ENCODE results near the gene TBC1D1.
A peak's percentile ranks its signal among the peaks of the same experiment; 100 is the strongest.

Gene TBC1D1

DNA sequence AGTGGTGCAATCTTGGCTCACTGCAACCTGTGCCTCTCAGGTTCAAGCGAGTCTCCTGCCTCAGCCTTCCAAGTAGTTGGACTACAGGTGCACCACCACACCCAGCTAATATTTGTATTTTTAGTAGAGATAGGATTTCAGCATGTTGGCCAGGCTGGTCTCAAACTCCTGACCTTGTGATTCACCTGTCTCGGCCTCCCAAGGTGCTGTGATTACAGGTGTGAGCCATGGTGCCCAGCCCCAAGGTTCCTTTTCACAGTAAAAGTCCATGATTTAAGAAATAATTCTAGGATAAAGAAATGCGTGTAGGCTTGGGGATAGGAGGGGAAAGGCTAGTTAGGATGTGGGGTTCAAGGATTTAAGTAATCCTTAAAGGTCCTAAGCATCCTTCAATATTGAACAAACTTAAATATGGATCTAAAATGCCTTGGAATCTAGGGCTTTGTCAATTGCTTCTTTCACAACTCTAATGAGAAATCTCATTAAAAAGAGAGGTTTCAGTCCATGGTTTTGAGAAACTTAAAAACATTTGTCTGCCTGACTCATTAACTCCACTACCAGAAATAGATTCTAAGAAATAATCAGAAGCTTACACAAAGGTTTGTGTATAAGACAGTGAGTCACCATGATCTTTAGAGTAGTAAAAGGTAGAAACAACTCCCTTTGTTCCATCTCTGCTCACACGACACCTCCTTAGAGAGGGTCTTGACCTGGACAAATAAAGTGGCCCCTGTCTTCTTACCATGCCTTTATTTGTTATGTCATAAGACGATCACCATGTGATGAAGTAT, 272.5 kb downstream of the TBC1D1 start:
- no peak overlapping the region for H3K4ac ChIP-seq (ENCODE audit: low read depth in 1 of 2, low read length in 2 of 2)
- 83% methylated on average over 2 of the region's 5 CpGs for WGBS

DNA sequence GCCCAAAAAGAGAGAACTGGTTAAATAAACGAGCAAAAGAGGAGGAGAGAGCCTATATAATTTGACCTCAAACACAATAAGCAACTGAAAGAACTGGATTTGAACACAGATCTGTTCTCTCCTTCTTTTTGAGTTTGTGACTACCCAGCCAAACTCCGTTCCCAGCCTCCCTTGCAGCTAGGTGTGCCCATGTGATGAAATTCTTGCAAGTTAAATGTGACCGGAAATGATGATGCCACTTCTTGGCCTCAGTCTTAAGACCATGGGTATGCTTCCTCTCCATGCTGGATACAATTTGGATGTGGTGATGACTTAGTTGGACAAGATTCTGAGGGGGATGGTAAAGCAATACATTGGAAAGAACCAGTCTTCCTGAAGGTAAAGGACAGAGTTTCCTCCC, 273.5 kb downstream of the TBC1D1 start:
- H3K18ac ChIP-seq (ENCODE audit: low read depth in 1 of 2, low read length in 2 of 2), result no peak overlapping the region
- H3K4ac ChIP-seq (ENCODE audit: low read depth in 1 of 2, low read length in 2 of 2), result no peak overlapping the region
- H3K4me2 ChIP-seq (ENCODE audit: low read length, poor library complexity, severe bottlenecking), result no peak overlapping the region
- WGBS, result 96% methylated on average over 3 of the region's 3 CpGs
- no peaks in the 10 kb centered on the region for H3K27me3 ChIP-seq (ENCODE audit: control insufficient read depth in 1 of 2, insufficient read depth in 1 of 2, low read length in 2 of 2)
- peak overlapping the region in 1 of 2 experiments; percentile 3 for H3K4me3 ChIP-seq (ENCODE audit: insufficient read depth in 1 of 2, low read depth in 1 of 2, low read length in 2 of 2)
- peaks cover 8% of the 10 kb centered on the region for H3K9me3 ChIP-seq (ENCODE audit: control insufficient read depth, low read length)
- H2BK5ac ChIP-seq (ENCODE audit: low read depth, low read length, poor library complexity, severe bottlenecking), result no peak overlapping the region
- H3K4me1 ChIP-seq (ENCODE audit: control insufficient read depth, insufficient read depth, low read depth, low read length), result peaks cover 9% of the 10 kb centered on the region
- no peaks in the 10 kb centered on the region for H3K79me1 ChIP-seq (replicated peaks; ENCODE audit: low read length, poor library complexity, severe bottlenecking)
- H2BK120ac ChIP-seq (ENCODE audit: low read depth, low read length), result no peak overlapping the region
- no peak overlapping the region for H3K27ac ChIP-seq (ENCODE audit: low read length, poor library complexity, severe bottlenecking)
- no peak overlapping the region for H2AFZ ChIP-seq (ENCODE audit: low read depth, low read length)
- H4K91ac ChIP-seq (ENCODE audit: low read length), result no peak overlapping the region
- H3K9ac ChIP-seq (ENCODE audit: low read length), result peak overlapping the region; percentile 79
- H4K8ac ChIP-seq (ENCODE audit: low read length), result no peak overlapping the region
- H2BK15ac ChIP-seq (ENCODE audit: low read depth, poor library complexity, severe bottlenecking), result no peak overlapping the region
- H3K36me3 ChIP-seq (ENCODE audit: control insufficient read depth in 1 of 2, insufficient read depth in 2 of 2, low read depth in 1 of 2, low read length in 2 of 2), result no peaks in the 10 kb centered on the region
- no peak for DNase-seq
- no peak overlapping the region for H2AK5ac ChIP-seq (ENCODE audit: low read length, severe bottlenecking)
- H3K14ac ChIP-seq (ENCODE audit: low read length in 2 of 2), result no peak overlapping the region
- H2BK12ac ChIP-seq (ENCODE audit: low read length in 2 of 2), result peak overlapping the region in 1 of 2 experiments; percentile 21
- H3K23ac ChIP-seq (ENCODE audit: low read length in 2 of 2), result no peak overlapping the region

More for the DNA sequence above, 272.5 kb downstream of the TBC1D1 start:
- H3K9me3 ChIP-seq (ENCODE audit: control insufficient read depth, low read length), result peaks cover 8% of the 10 kb centered on the region
- H3K14ac ChIP-seq (ENCODE audit: low read length in 2 of 2), result no peak overlapping the region
- no peak overlapping the region for H4K8ac ChIP-seq (ENCODE audit: low read length)
- no peak overlapping the region for H2BK15ac ChIP-seq (ENCODE audit: low read depth, poor library complexity, severe bottlenecking)
- peak; percentile 88 for DNase-seq
- H2BK12ac ChIP-seq (ENCODE audit: low read length in 2 of 2), result no peak overlapping the region
- no peak overlapping the region for H2AFZ ChIP-seq (ENCODE audit: low read depth, low read length)
- no peak overlapping the region for H3K18ac ChIP-seq (ENCODE audit: low read depth in 1 of 2, low read length in 2 of 2)
- no peak overlapping the region for H3K23ac ChIP-seq (ENCODE audit: low read length in 2 of 2)
- H2BK120ac ChIP-seq (ENCODE audit: low read depth, low read length), result no peak overlapping the region
- H2BK5ac ChIP-seq (ENCODE audit: low read depth, low read length, poor library complexity, severe bottlenecking), result no peak overlapping the region
- peak overlapping the region; percentile 79 for H3K9ac ChIP-seq (ENCODE audit: low read length)
- no peaks in the 10 kb centered on the region for H3K36me3 ChIP-seq (ENCODE audit: control insufficient read depth in 1 of 2, insufficient read depth in 2 of 2, low read depth in 1 of 2, low read length in 2 of 2)
- no peaks in the 10 kb centered on the region for H3K79me1 ChIP-seq (replicated peaks; ENCODE audit: low read length, poor library complexity, severe bottlenecking)
- H4K91ac ChIP-seq (ENCODE audit: low read length), result no peak overlapping the region
- H3K4me3 ChIP-seq (ENCODE audit: insufficient read depth in 1 of 2, low read depth in 1 of 2, low read length in 2 of 2), result no peak overlapping the region
- no peak overlapping the region for H3K4me2 ChIP-seq (ENCODE audit: low read length, poor library complexity, severe bottlenecking)
- H3K4me1 ChIP-seq (ENCODE audit: control insufficient read depth, insufficient read depth, low read depth, low read length), result peaks cover 9% of the 10 kb centered on the region
- H2AK5ac ChIP-seq (ENCODE audit: low read length, severe bottlenecking), result no peak overlapping the region
- H3K27me3 ChIP-seq (ENCODE audit: control insufficient read depth in 1 of 2, insufficient read depth in 1 of 2, low read length in 2 of 2), result no peaks in the 10 kb centered on the region
- H3K27ac ChIP-seq (ENCODE audit: low read length, poor library complexity, severe bottlenecking), result peak overlapping the region; percentile 66

DNA sequence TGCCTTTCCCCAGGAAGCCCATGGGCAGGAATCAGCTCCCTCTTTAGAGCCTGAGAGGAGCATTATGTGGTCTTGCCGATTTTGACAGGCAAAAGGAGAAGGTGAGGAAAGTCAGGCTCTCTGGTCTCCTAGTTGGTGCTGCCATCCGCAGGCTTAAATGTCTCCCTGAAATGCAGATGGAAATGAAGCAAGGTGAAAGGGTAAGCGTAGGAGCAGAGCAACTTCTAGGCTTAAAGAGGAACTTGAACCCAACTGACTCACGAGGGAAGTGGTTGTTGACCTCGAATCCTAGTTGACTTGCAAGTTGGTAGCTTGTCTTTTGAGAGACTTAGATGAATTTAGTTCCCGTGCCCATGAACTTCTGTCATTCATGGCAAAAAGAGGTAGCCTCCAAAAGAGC, 275.2 kb downstream of the TBC1D1 start:
- WGBS, result 85% methylated on average over 6 of the region's 6 CpGs

DNA sequence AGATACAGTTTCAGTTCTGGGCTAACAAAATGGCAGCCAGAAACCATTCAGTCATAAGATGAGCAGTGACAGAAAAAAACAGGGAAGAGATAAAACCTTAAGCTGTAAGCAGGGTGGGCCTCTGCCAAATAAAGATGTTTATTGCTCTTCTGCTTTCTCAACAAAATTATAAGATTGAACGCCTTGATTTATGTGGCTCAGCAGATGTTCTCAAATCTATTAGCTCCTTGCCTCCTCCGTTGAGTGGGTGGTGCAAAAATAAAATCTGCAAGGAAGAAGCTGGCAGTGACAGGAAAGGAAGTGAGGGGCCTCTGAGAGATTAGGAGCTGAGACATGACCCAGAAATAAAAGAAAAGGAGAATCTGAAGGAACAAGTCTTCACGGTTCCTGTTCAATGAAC, 275.9 kb downstream of the TBC1D1 start:
- H2BK12ac ChIP-seq (ENCODE audit: low read length in 2 of 2), result no peak overlapping the region
- 51% methylated on average over 3 of the region's 3 CpGs for WGBS

More for the DNA sequence above, 275.2 kb downstream of the TBC1D1 start:
- Histone ChIP-seq H3K4me3 (ENCODE audit: insufficient read depth in 1 of 2, low read depth in 1 of 2, low read length in 2 of 2) (no peak overlapping the region), H2BK120ac (ENCODE audit: low read depth, low read length) (no peak overlapping the region), H2BK15ac (ENCODE audit: low read depth, poor library complexity, severe bottlenecking) (no peak overlapping the region), H2AFZ (ENCODE audit: low read depth, low read length) (no peak overlapping the region), H3K14ac (ENCODE audit: low read length in 2 of 2) (no peak overlapping the region), H3K4me2 (ENCODE audit: low read length, poor library complexity, severe bottlenecking) (no peak overlapping the region), H3K36me3 (ENCODE audit: control insufficient read depth in 1 of 2, insufficient read depth in 2 of 2, low read depth in 1 of 2, low read length in 2 of 2) (no peaks in the 10 kb centered on the region), H4K91ac (ENCODE audit: low read length) (no peak overlapping the region), H4K8ac (ENCODE audit: low read length) (no peak overlapping the region), H3K4ac (ENCODE audit: low read depth in 1 of 2, low read length in 2 of 2) (no peak overlapping the region), H3K9ac (ENCODE audit: low read length) (no peak overlapping the region), H2BK5ac (ENCODE audit: low read depth, low read length, poor library complexity, severe bottlenecking) (no peak overlapping the region), H2BK12ac (ENCODE audit: low read length in 2 of 2) (no peak overlapping the region), H3K4me1 (ENCODE audit: control insufficient read depth, insufficient read depth, low read depth, low read length) (peaks cover 6% of the 10 kb centered on the region), H3K27me3 (ENCODE audit: control insufficient read depth in 1 of 2, insufficient read depth in 1 of 2, low read length in 2 of 2) (no peaks in the 10 kb centered on the region), H3K23ac (ENCODE audit: low read length in 2 of 2) (no peak overlapping the region), H3K18ac (ENCODE audit: low read depth in 1 of 2, low read length in 2 of 2) (no peak overlapping the region), H3K27ac (ENCODE audit: low read length, poor library complexity, severe bottlenecking) (no peak overlapping the region), H3K9me3 (ENCODE audit: control insufficient read depth, low read length) (peaks cover 8% of the 10 kb centered on the region), H2AK5ac (ENCODE audit: low read length, severe bottlenecking) (no peak overlapping the region), H3K79me1 (replicated peaks; ENCODE audit: low read length, poor library complexity, severe bottlenecking) (no peaks in the 10 kb centered on the region)
- DNase-seq, result no peak

More for the DNA sequence above, 275.9 kb downstream of the TBC1D1 start:
- Histone ChIP-seq H4K91ac (ENCODE audit: low read length) (no peak overlapping the region), H3K27ac (ENCODE audit: low read length, poor library complexity, severe bottlenecking) (no peak overlapping the region), H2AFZ (ENCODE audit: low read depth, low read length) (no peak overlapping the region), H3K36me3 (ENCODE audit: control insufficient read depth in 1 of 2, insufficient read depth in 2 of 2, low read depth in 1 of 2, low read length in 2 of 2) (no peaks in the 10 kb centered on the region), H2BK5ac (ENCODE audit: low read depth, low read length, poor library complexity, severe bottlenecking) (no peak overlapping the region), H3K4me1 (ENCODE audit: control insufficient read depth, insufficient read depth, low read depth, low read length) (peaks cover 6% of the 10 kb centered on the region), H4K8ac (ENCODE audit: low read length) (no peak overlapping the region), H3K4me2 (ENCODE audit: low read length, poor library complexity, severe bottlenecking) (no peak overlapping the region), H3K4ac (ENCODE audit: low read depth in 1 of 2, low read length in 2 of 2) (no peak overlapping the region), H3K18ac (ENCODE audit: low read depth in 1 of 2, low read length in 2 of 2) (no peak overlapping the region), H3K4me3 (ENCODE audit: insufficient read depth in 1 of 2, low read depth in 1 of 2, low read length in 2 of 2) (no peak overlapping the region), H3K27me3 (ENCODE audit: control insufficient read depth in 1 of 2, insufficient read depth in 1 of 2, low read length in 2 of 2) (no peaks in the 10 kb centered on the region), H3K9ac (ENCODE audit: low read length) (no peak overlapping the region), H3K79me1 (replicated peaks; ENCODE audit: low read length, poor library complexity, severe bottlenecking) (no peaks in the 10 kb centered on the region), H3K23ac (ENCODE audit: low read length in 2 of 2) (no peak overlapping the region), H3K9me3 (ENCODE audit: control insufficient read depth, low read length) (peaks cover 8% of the 10 kb centered on the region), H2AK5ac (ENCODE audit: low read length, severe bottlenecking) (no peak overlapping the region), H2BK120ac (ENCODE audit: low read depth, low read length) (peak overlapping the region; percentile 75), H3K14ac (ENCODE audit: low read length in 2 of 2) (no peak overlapping the region), H2BK15ac (ENCODE audit: low read depth, poor library complexity, severe bottlenecking) (no peak overlapping the region)
- DNase-seq, result no peak

Data from mesenchymal stem cell (in vitro differentiated cells and primary cell).